HuH-7 (cell line): ENCODE results near the gene SLC25A47.
"Not testable (repeated sequence)": the region's sequence is repeated elsewhere in the genome, so short reads cannot be mapped to it uniquely, and the experiment has no call there.

Experiments used
- DNase-seq: peaks from one replicate; pipeline ENCODE4 v3.0.0; 2011; ENCODE audit warnings: low spot score

SLC25A47 gene, protein sequence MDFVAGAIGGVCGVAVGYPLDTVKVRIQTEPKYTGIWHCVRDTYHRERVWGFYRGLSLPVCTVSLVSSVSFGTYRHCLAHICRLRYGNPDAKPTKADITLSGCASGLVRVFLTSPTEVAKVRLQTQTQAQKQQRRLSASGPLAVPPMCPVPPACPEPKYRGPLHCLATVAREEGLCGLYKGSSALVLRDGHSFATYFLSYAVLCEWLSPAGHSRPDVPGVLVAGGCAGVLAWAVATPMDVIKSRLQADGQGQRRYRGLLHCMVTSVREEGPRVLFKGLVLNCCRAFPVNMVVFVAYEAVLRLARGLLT

DNA sequence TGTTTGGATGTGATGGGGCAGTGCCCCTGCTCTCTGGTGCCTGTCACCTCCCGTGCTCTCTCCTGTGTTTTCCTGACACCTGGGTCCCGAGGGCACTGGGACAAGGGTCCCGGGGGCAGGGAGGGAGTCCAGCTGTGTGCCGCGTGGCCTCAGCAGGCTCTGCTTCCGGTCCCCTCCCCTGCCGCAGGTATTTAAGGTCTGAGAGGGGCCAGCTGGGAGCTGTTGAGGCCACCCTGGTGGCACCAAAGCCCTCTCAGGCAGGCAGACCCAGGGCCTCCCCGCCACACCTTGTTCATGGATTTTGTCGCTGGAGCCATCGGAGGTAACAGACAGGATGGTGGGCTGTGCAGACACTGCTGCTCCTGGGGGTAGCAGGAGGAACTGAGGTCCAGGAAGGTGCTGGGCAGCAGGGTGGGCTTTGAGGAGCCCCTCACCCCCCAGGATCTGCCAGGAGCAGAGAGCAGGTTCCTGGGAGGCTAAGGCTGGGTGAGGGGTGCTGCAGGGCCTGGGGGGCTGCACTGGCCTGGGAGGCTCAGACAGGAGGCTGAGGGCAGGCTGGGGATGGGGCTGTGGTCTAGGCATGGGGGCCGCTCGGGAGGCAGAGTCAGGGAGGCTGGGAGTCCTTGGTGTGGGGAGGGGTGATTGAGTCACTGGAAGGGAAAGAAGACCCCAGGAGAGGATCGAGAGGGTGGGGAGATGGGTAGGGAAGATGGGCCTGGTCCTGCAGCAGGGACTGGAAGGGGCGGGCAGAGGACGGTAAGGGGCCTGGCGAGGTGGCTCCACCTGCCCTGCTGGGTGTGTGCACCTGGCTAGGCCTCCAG lies at the start of gene SLC25A47:
TSS of gene SLC25A47 (plus strand) at position 219 of the 821 bp plus-strand sequence. CDS start at position 295, 76 bp downstream.
- DNase-seq: no peak

DNA sequence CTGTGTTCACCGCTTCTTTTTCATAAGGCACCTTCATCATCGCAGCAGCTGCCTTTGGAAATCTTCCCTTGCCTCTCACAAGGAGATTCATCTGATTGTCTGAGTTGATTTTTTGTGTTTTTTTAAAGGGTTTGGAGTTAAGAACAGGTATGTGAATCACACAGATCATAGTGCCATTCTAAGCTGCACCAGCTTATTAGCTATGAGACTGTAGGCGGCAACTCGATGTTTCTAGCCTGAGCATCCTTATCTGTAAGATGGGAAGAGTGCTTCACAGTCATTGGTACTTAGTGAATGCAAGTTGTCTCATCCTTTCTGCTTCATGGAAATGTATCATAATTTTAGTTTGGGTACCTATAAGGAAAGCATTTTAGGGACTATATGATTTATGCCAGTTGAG lies 48.9 kb upstream of the SLC25A47 start:
- no peak for DNase-seq

DNA sequence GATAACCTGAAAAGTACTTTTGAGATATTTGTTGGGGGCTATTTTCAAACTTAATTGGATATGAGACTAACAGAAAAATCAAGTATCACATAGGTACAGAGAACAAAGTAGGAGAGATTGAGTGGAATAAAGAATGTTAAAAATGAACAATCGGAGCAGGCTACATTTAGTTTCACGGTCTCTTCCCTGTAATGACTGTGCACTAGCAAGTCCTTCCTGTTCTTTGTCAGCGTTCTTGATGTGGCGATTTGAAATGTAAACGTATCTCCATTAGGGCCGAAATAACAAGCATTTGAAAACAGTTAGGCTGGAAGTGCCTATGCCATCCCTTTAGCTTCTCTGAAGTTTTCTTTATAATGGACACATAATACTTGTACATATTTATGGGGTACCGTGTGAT lies 47.9 kb upstream of the SLC25A47 start:
- DNase-seq: no peak

DNA sequence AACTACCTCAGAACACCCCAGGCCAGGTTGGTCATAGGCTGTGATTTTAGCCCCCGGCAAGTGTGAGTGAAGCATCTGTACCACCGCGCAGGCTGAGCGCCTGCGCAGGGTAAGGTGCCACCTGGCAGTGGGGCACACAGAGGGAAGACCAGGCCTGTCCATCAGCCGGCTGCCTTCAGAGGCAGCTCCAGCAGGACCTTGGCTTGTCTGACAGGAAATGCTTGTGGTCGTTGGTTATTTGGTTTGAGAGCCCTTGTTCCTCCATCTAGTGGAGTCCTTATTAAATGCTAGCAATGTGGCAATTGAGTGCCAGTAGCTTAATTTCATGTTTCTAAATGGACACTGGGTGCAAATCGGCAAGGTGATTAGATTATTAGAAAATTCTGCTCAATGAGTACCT lies 44.4 kb upstream of the SLC25A47 start:
- DNase-seq: no peak

DNA sequence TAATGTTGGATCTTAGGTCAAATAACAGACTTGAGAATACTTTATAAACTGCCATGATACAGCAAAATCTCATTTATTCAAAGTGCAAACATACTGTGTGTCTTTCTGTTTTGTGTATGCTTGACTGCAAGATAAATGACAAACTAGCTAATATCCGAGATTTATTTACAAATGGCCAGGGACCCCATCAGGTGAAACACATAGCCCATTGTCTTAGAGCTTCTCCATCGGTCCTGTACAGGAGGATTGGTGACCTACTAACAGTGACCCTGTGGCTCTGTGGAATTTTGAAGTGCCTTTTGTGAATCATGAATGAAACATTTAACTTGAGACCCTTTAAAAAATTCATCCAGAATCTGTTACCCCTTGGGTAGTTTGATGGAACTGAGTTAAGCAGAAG lies 44.0 kb upstream of the SLC25A47 start:
- DNase-seq: no peak

DNA sequence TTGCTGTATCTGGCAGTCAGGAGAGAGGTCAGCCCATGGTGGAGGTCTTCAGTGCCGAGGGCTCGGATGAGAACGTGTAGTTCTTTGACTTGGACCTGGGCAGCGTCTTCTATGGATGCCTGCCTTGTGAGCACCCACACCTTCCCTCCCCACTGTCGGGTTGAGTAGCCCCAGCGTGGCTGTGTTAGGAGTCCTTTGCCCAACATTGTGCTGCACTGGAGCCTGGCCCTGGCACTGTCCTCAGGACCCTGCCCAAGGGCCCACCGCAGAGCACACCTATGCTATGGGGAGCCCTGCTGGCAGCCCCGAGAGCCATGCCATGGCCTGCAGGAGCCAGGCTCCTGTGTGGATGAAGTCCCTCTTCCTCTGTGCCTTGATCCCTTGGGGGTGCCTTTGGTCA lies 43.6 kb upstream of the SLC25A47 start:
- no peak for DNase-seq

DNA sequence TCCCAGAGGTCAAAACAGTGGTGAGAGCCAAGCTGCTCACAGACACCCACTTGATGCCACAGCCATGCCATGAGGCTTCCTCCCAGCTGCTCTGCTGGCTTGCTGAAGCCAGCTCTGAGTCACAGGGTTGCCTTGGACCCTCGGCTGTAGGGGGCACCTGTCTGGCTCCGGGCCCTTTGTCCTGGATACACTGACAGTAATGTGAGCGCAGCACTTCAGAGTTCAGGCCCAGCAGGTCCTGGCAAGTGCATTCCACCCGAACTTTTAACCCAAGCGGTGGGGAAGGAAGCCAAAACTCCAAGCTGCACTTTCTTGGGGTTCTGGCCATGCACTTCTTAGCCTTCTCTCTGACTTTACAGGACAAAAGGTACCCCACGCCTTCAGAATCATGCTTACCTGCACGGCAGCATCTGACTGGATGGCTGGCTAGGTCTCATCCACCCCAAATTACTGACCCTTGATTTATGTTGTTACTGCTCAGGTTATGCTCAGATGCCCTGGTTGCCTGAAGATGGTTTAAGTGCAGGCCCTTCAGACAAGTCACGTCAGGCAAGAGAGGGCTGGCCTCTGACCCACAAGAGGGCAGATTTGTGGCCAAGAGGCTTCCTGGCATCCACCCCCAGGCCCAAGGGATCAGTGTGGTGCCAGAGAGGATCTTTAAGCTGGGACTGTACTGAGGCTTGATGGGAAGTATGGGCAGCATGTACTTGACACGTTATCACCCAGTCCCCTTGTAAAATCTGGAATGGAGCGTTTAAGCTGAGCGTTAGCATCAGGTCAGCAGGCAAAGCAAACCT lies 41.7 kb upstream of the SLC25A47 start:
- DNase-seq: no peak

DNA sequence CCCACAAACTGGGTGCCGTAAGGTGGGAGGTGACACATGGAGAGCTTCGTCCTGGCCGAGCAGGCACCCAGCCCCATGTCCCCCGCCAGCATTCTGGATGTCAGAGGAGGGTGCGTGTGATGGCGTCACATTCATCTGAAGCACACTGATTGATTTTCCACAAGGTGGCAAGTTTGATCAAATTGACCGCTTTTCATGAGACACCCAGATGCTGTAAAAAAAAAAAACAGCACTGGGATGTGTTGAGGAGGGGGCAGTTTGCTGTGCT lies 41.1 kb upstream of the SLC25A47 start:
- DNase-seq: no peak

DNA sequence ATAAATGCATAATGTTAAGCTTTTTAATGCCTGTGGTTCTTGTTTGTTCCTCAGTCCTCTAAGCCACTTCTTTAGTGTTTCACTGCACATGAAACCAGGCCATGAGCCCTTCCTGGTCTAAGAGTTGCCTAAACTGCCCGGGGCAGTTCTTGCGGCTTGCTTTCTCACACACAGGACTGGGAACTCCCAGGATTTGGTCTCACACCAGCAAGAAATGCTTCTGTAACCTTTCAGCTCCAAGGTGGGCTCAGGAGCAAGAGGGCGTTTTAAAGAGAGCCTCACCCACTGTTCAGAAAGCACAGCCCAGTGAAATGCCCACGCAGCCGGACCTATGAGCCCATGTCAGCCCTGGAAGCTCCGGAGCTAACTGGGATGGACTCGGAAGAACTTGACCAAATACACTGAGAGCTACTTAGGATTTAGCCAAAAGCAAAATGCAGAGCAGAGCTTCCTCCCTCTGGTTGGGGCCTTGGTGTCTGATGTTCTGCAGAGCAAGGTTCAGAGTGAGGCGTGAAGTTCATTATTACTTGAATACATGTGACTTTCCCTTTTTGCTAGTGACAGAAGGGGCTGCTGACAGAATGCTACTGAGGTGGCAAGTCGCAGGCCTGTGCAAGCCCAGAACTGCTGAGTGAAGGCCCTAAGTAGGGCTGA lies 40.2 kb upstream of the SLC25A47 start:
- DNase-seq: no peak

DNA sequence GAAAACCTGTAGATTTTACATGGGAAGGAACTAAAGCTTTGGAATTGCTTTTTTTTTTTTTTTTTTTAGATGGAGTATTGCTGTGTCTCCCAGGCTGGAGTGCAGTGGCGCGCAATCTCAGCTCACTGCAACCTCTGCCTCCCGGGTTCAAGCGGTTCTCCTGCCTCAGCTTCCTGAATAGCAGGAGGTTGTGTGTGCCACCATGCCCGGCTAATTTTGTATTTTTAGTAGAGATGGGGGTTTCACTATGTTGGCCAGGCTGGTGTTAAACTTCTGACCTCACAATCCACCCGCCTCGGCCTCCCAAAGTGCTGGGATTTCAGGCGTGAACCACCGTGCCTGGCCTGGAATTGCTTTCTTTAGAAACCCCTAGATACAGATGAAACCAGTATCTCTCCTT lies 39.7 kb upstream of the SLC25A47 start:
- DNase-seq: not testable (repeated sequence)

DNA sequence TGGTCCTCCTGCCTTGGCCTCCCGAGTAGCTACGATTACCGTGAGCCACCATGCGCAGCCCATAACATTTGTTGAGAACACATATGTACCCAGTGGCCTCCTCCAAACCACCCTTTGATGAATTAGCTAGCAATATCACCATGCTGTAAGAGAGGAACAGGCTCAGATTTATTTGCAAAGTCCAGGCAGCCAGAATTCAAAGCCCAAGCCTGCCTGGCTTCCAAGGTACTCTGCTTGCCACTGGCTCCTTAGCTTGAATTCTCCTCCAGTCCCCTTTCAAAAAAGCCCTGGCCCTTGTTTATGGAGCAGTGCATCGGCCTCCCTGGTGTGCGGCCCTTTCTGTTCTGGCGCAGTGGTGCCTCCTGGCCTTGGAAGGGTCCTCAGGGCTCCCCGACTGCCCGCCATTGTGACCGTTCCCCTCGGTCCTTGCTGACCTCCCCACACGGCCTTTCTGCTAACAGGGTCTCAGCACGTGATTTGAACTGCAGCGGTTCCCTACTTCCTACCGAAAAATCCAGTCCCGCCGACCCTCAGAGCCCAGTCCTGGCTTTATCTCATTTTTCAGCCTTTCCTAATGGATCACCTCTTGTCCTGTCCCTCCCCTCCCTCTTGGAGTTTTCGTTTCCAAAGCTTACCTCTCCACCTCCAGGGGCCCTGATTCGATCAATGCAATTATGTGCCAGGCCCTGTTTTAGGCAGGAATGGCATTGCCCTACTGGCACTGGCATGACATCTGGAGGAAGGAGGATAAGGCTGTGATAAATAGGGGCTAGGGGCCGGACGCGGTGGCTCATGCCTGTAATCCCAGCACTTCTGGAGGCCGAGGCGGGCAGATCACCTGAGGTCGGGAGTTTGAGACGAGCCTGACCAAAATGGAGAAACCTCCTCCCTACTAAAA lies 38.9 kb upstream of the SLC25A47 start:
- no peak for DNase-seq

DNA sequence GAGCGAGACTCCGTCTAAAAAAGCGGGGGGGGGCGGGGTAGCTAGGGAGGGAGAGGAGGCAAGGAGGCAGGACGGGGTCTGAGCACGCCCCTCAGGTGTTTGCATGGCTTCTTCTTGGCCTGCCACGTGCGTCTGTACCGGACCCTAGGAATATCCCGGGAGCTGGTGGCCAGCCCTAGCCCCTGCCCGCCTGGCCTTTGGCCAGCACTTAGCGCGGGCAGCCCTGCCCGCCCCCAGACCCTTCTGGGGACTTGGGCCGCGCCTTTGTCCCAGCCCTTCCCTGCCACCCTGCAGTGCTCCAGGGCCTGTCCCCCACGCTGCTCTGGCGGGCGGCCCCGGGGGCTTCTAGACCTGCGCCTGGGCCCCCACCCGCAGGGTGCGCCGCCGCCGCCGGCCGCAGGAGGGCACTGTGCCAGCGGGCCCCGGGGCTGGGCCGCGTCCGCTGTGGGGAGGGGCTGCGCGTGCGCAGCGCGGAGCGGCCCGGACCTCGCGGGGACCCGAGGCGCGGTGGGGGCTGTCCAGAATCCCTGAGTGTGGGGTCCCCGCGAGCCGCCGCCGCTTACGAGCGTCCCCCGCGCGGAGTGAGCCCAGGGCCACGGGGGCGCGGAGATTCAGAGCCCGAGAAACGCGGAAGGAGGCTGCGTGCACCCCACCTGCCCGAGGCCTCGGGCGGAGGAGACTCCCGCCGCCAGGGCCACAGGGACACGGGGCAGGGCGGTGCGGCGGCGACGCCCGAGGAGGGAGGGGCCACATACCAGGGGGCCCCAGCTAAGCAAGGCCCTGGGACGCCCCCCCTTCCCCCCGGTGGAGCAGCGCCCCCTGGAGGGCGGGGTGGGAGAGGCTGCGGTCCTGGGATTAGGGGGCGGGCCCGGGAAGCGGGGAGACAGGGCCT lies 37.9 kb upstream of the SLC25A47 start:
- peak; percentile 92 for DNase-seq

DNA sequence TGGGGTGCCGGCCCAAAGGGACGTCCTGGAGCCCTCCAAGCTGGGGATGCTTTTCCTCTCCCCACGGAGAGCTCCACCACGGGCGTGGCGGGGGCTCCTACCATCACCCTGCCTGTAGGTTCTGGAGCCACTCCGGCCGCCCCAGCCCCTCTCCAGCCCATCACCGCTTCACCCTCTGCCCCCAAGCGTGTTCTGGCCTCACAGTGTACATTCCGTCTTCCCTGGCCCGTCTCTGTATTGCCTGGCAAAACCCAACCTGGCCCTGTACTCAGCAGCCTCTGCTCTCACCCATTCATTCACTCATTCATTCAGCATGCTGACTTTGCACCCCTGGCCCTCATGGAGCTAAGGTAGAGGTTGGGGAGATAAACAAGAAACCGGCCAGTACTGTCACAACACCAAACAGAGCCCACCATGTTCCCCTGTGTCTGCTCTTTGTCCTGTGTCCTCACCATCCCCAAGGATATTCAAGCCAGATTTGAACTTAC lies 37.2 kb upstream of the SLC25A47 start:
- DNase-seq: no peak

DNA sequence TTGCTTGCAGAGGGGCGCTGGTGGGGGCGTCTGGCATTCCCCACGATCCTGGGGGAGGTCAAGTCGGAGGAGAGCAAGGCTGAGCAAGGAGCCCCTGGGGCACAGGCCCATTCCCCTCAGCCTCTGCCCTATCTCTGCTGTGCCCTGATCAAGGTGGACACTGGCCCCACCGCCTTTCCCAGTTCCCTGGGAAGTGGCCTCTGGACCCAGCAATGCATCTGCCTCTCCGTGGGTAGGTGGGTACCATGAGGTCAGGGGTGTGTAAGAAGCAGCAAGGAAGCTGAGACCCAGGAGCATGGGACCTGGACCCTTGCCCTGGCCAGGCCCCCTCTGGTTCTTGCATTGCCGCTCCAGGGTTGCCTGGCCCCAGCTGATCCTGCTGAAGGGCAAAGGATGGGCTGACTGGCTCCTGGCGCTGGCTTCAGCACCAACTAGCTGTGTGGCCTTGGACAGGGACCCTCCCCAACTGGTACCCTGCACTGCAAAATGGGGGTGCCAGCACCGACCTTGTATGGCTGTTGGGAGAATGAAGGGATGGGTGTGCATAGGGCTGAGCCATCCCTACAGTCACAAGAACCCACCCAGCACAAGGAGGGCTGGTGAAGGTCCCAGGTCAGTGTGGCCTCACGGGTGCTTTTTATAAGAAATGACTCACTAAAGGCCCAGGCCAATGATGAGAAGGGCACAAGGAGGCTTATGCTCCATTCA lies 36.5 kb upstream of the SLC25A47 start:
- DNase-seq: no peak

DNA sequence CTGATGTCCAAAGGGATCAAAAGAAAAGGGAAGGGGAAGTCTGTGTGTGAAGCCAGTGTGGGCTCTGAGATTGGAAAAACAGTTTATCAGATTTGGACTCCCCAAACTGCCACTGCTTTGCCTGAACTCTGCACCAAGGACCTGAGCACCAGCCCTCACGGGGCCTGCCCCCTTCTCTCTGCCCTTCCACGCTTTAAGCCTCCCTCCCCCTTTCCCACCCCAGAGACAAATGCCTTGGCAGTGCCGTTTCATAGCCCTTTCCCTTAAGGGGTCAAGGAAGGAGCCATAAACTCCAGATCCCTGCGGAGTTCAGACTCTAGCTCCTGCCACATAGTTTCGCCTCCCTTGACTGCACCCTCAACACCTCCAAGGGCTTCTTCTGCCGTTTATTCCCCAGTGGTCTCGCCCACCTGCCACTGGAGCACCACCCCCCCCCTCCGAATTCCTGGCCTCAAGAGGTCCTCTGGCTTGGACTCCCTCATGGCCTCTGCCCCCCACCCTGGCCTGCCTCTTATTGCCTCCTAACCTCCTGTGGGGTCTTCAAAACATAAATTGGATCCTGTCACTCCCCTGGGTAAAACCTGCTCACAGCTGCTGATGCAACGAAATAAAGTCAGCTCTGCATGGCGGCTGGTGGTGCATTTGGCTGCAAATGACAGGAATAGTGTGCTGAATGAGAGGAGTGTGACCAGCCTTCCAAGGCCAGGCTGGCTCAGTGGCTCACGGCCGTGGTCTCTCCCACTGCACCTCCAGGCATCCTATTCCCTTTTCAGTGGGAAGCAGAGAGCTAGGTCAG lies 35.7 kb upstream of the SLC25A47 start:
- DNase-seq: no peak

DNA sequence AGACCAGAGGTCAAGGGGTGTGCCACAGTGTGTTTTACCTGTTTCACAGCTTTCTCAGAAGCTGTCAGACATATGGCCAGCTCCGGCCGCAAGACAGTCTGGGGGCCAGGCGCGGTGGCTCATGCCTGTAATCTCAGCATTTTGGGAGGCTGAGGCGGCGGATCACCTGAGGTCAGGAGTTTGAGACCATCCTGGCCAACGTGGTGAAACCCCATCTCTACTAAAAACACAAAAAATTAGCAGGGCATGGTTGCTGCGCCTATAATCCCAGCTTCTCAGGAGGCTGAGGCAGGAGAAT lies 35.2 kb upstream of the SLC25A47 start:
- not testable (repeated sequence) for DNase-seq

DNA sequence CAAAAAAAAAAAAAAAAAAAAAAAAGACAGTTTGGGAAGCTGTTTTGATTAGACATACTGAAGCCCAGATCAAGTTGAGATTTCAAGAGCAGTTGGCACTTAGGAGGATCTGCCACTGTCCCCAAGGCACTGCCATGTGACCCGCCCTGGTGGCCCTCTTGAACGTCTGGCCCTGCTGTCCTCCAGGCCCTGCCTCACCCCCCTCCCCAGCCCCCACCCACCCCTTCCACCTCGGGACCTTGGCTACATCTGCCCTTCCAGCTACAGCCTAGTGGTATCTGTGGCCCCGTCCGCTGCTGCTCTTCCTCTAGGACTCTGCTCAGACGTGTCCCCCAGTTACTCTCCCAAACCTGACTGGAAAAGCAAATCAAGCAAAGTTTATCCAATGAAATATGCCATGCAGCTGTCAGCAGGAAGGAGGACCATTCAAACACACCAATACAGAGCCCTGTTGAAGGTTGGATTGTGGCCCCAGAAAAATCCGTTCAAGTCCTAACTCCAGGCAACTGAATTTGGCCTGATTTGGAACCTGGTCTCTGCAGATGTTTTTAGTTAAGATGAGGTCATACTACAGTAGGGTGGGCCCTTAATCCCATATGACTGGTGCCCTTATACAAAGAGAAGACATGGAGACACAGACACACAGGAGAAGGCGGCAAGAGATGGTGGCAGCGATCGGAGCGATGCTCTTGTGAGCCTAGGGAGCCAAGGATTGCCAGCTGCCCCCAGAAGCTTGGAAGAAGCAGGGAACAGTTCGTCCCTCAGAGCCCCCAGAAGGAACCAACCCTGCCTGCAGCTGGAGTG lies 34.6 kb upstream of the SLC25A47 start:
- no peak for DNase-seq
